SK-N-MC (cell line): ENCODE measurements around the gene GNAI3.

ENCODE experiments used
- DNase-seq: peaks from one replicate; pipeline ENCODE4 v3.0.0-alpha.2; 2011; ENCODE audit warnings: low read depth, low spot score
- H3K27ac ChIP-seq: fragments of 200-600 bp; sonication (generic); 2 replicates; pipeline ENCODE4 v1.5.1; 2016; ENCODE audit warnings: mixed run types
- H3K36me3 ChIP-seq: fragments of 200-600 bp; sonication (generic); 2 replicates; pipeline ENCODE4 v1.6.1; 2017; ENCODE audit warnings: antibody characterized with exemption, low read length, mixed read lengths; ENCODE audit not compliant: insufficient read depth
- H3K4me3 ChIP-seq: fragments of 200-600 bp; sonication (generic); 2 replicates; pipeline ENCODE4 v1.5.1; 2016
- H3K9ac ChIP-seq: fragments of 200-600 bp; sonication (generic); 2 replicates; pipeline ENCODE4 v1.8.0; 2017; ENCODE audit warnings: mixed run types, mixed read lengths; ENCODE audit not compliant: insufficient read length
- H3K9me3 ChIP-seq: fragments of 200-600 bp; sonication (generic); 2 replicates; pipeline ENCODE4 v1.6.1; 2017; ENCODE audit warnings: low read depth, mild to moderate bottlenecking, antibody characterized with exemption, low read length, moderate library complexity, mixed read lengths
- EZH2 ChIP-seq: fragments of 200-600 bp; sonication (generic); IDR thresholded peaks from one replicate; pipeline ENCODE4 v1.6.1; 2017; ENCODE audit warnings: antibody characterized with exemption
- FOXP2 ChIP-seq: optimal IDR thresholded peaks from 2 replicates; pipeline ENCODE3; 2011; ENCODE audit warnings: mild to moderate bottlenecking, moderate library complexity; ENCODE audit not compliant: insufficient read depth; ENCODE audit errors: extremely low read length, control extremely low read depth
- POLR2AphosphoS5 ChIP-seq: IDR thresholded peaks from 2 replicates; pipeline ENCODE4 v1.6.1; 2012; ENCODE audit warnings: mild to moderate bottlenecking, low read depth, low read length, borderline replicate concordance

GNAI3 gene

DNA sequence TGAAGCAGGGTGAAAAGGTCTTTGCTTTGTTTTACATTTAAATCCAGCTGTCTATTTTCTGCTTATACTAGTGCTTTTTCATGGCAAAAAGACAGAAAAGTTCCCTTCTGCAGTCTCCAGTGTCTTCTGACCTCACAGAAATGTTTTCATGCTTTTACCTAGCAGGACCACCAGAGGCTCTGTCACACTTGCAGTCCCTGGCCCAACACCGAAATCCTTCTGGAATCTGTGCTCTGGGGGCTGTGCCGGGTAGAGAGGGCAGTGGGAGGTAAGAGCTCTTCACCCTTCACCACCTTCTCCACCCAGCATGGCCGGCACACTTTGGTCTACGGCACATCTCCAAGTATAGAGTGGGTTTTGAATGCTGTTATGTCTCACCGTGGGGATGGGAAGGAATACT is 50.2 kb downstream of the GNAI3 start:
- no peak for DNase-seq
- peak overlapping the region; percentile 7; the same call in 1 of the 2 replicates for H3K4me3 ChIP-seq

DNA sequence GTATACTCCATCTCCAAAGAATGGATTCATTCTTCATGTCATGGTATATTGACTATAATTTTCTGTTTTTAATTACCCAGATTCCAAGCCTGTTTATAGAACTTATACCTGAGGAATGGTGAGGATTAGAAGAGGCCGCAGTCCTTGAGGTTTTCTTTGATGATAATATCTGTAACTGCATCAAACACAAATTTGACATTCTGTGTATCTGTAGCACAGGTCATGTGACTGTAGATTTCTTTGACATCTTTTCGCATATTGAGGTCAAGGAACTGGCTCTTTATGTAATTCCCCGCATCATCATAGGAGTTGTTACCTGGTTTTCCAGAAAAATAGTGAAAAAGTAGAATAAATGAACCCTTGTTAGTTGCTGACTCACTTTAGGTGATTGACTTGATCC is 54.8 kb downstream of the GNAI3 start:
- H3K4me3 ChIP-seq, result no peak overlapping the region
- TF ChIP-seq EZH2, result no peak
- TF ChIP-seq FOXP2, result no peak
- TF ChIP-seq POLR2AphosphoS5, result no peak
- H3K9me3 ChIP-seq, result no peaks in the 10 kb centered on the region
- H3K36me3 ChIP-seq, result no peaks in the 10 kb centered on the region
- no peak for DNase-seq
- H3K27ac ChIP-seq, result no peak overlapping the region
- no peak overlapping the region for H3K9ac ChIP-seq

More for the DNA sequence above, 50.2 kb downstream of the GNAI3 start:
- TF ChIP-seq EZH2 (no peak), POLR2AphosphoS5 (no peak), FOXP2 (no peak)
- H3K9me3 ChIP-seq, result no peaks in the 10 kb centered on the region
- H3K9ac ChIP-seq, result no peak overlapping the region
- H3K36me3 ChIP-seq, result peaks cover 5% of the 10 kb centered on the region
- peak overlapping the region; percentile 80 for H3K27ac ChIP-seq

DNA sequence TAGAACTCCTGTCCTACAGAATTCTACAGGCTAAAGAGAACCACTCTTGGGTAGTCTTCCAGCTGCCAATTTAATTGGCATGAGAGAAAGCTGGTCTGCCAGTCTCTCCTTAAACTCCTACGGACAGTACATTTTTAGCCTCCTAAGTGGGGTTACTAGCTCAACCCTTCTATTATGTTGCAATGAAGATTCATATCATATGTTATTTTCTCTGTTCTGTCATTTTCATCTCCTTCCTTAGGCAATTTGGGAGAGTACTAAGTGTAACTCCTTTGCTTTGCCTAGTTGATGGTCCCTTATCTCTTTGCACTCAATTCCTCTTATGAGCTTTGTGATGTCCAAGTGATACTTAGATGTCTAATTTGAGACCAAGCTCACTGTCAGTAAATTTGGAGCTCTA is 57.0 kb downstream of the GNAI3 start:
- H3K27ac ChIP-seq, result no peak overlapping the region
- DNase-seq, result no peak
- no peaks in the 10 kb centered on the region for H3K9me3 ChIP-seq
- TF ChIP-seq EZH2 (no peak), POLR2AphosphoS5 (no peak), FOXP2 (no peak)
- no peaks in the 10 kb centered on the region for H3K36me3 ChIP-seq
- H3K9ac ChIP-seq, result no peak overlapping the region
- H3K4me3 ChIP-seq, result no peak overlapping the region

DNA sequence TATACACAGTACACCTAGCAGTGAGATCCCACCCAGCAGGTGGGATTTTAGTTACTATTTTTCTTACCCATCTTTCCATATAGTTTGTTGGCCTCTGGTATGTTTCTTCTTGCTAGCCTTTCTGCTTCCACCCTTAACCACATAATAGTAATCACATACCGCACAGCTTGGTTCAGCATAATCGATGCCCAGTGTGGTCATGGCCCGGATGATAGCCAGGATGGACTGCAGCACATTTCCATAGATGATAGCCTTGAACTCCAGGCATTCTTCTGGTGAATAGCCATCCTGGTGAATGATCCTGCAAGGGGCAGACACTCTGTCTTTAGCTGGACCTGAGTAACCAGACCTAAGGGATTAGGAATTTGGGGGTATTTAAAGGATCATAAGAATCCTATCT is 61.5 kb downstream of the GNAI3 start:
- Histone ChIP-seq H3K36me3 (no peaks in the 10 kb centered on the region), H3K27ac (no peak overlapping the region), H3K4me3 (no peak overlapping the region), H3K9me3 (no peaks in the 10 kb centered on the region), H3K9ac (no peak overlapping the region)
- no peak for TF ChIP-seq POLR2AphosphoS5
- DNase-seq, result no peak

DNA sequence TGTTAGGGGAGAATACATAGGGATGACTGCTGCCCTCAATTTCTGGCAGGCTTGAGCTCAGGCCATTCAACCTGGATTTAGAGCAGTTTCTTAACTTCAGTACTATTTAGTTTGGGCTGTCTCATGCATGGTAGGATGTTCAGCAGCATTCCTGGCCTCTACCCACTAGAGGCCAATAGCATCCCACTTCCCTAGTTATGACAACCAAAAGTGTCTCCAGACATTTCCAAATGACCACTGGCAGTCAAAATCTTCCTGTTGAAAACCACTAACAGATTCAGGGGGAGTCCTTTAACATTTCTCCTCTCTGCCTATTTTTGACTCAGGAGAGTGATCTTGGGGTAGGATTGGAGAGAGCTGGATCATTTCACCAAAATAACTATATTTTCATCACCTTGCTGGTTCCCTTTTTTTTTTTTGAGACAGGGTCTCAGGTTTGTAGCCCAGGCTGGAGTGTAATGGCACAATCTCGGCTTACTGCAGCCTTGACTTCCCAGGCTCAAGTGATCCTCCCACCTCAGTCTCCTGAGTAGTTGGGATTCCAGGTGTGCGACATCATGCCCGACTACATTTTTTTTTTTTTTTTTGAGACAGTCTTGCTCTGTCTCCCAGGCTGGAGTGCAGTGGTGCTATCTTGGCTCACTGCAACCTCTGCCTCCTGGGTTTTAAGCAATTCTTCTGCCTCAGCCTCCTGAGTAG is 62.3 kb downstream of the GNAI3 start:
- Histone ChIP-seq H3K36me3 (no peaks in the 10 kb centered on the region), H3K4me3 (no peak overlapping the region), H3K9me3 (no peaks in the 10 kb centered on the region), H3K9ac (no peak overlapping the region), H3K27ac (no peak overlapping the region)
- no peak for DNase-seq
- no peak for TF ChIP-seq FOXP2
- no peak for TF ChIP-seq EZH2
- TF ChIP-seq POLR2AphosphoS5, result no peak

DNA sequence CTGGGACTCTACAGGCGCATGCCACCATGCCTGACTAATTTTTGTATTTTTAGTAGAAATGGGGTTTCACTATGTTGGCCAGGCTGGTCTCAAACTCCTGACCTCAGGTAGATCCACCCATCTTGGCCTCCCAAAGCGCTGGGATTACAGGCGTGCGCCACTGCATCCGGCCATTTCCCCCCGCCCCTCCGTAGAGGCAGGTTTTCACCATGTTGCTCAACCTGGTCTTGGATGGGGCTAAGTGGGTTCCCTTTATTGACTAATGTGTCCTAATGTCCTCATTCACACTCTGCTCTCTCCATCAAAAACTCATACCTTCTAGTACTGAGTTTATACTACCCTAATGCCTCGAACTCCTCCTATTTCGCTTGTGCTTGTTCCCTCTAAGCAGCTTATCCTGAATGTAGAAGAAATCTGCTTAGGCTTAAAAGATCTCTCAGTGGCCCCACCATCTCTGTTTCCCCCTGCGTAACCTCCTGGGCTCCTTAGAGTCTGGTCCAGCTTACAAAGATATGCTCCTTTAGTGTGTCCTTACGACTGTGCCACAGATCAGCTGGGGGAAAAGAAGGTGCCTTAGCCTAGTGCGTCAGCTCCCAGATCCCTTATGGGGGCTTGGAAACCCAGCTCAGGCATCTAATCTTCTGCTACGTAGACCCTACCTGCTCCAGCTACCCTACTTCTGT is 63.0 kb downstream of the GNAI3 start:
- DNase-seq, result no peak
- no peaks in the 10 kb centered on the region for H3K36me3 ChIP-seq
- H3K4me3 ChIP-seq, result no peak overlapping the region
- no peak overlapping the region for H3K9ac ChIP-seq
- no peaks in the 10 kb centered on the region for H3K9me3 ChIP-seq
- no peak for TF ChIP-seq FOXP2
- no peak for TF ChIP-seq EZH2
- TF ChIP-seq POLR2AphosphoS5, result no peak
- H3K27ac ChIP-seq, result no peak overlapping the region

DNA sequence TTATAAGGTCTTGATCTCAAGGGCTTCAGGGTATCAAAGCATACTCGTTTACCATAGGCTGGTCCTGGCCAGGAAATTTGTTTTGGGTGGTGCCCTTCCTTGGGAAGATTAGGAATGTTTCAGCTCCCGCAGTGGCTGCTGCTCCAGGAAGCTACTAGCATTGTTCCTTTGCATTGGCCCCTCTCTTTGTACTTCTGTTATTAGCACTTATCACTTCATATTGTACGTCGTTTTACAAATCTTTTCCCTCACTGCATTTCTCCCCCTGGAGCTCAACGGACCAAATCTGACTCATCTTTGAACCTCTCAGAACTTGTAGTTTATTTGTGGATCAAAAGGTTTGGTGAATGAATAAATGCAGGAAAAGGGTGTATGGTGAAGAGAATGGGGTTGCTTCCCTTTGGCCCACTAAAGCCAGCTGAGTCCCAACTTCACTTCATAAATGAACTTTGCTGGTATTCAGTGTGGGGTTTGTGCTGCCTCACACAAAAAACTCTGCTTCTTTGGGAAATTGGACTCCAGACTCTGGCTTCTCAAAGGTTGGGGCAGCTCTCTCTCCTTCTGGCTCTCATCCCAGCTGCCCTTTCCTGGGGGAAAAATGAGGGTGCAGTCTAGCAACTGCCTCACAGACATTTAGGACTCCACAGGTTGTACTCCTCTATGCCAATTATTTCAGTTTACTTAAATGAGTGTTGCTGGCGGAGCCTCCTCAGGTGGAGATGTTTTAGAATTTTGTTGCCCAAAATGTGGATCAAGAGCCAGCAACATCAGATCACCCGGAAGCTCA is 65.1 kb downstream of the GNAI3 start:
- H3K9me3 ChIP-seq, result no peaks in the 10 kb centered on the region
- H3K27ac ChIP-seq, result no peak overlapping the region
- no peak overlapping the region for H3K4me3 ChIP-seq
- H3K36me3 ChIP-seq, result no peaks in the 10 kb centered on the region
- DNase-seq, result no peak
- H3K9ac ChIP-seq, result no peak overlapping the region
- TF ChIP-seq POLR2AphosphoS5 (no peak), EZH2 (no peak), FOXP2 (no peak)

DNA sequence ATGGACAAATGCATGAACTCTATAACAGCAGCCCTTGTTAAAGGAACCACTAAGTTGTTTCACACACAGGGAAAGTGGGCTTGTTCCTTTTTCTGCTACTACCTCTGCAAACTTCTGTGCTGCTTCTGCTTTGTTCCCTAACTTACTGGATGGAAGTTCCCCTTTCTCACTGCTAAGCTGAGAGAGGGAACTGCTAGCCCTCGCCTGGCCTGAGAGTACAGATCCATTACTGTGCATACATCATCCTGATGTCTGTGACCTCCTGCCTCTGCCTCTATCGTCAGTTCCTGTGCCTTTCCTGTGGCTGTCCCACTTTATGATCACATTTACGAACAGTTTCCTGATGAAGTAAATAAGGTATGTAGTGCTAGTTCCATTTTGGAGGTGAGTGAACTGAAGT is 67.5 kb downstream of the GNAI3 start:
- no peak overlapping the region for H3K27ac ChIP-seq
- TF ChIP-seq POLR2AphosphoS5 (no peak), FOXP2 (no peak), EZH2 (no peak)
- DNase-seq, result no peak
- no peak overlapping the region for H3K4me3 ChIP-seq
- no peaks in the 10 kb centered on the region for H3K9me3 ChIP-seq
- H3K9ac ChIP-seq, result no peak overlapping the region
- H3K36me3 ChIP-seq, result no peaks in the 10 kb centered on the region

DNA sequence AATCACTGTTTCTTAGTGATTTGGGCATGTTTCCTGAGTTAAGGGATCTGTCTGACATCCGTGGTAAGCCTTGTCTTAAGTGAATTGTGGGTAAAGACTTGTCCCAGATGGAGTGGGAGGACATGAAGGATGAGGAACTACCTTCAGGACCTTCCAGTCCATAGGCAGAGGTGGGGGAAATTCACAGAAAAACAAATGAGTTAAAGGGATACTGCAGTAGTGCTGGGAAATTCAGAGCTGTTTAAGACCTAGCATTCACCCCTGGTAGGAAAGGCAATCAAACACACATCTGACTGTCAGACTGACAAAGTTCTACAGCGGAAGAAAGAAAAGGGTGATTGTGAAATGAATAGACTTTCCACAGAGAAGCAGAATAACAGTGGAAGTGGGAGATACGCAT is 68.0 kb downstream of the GNAI3 start:
- no peak for DNase-seq
- H3K9ac ChIP-seq, result no peak overlapping the region
- H3K4me3 ChIP-seq, result no peak overlapping the region
- no peak overlapping the region for H3K27ac ChIP-seq
- no peaks in the 10 kb centered on the region for H3K36me3 ChIP-seq
- no peak for TF ChIP-seq FOXP2
- TF ChIP-seq POLR2AphosphoS5, result no peak
- no peak for TF ChIP-seq EZH2
- no peaks in the 10 kb centered on the region for H3K9me3 ChIP-seq
